Astrocyte of the spinal cord (primary cell): ENCODE results near the gene MIER2.

Experiments
- DNase-seq: peaks from one replicate; pipeline ENCODE4 v3.0.0; 2011; ENCODE audit warnings: low read depth, low spot score
- H3K4me3 ChIP-seq: 2 replicates; pipeline ENCODE4 v1.5.1; 2011; ENCODE audit warnings: low read depth, mild to moderate bottlenecking, low read length, moderate library complexity
- in situ Hi-C: cut with HindIII; loops from 2 replicates; pipeline ENCODE4 v1.10.0; 2017; ENCODE audit warnings: low sequenced_read_pairs
- TF ChIP-seq, protein P1 (sequence below): IDR thresholded peaks from 2 replicates; pipeline ENCODE4 v1.5.1; 2012; ENCODE audit warnings: low read depth, mild to moderate bottlenecking, low read length, inconsistent platforms

Gene MIER2

DNA sequence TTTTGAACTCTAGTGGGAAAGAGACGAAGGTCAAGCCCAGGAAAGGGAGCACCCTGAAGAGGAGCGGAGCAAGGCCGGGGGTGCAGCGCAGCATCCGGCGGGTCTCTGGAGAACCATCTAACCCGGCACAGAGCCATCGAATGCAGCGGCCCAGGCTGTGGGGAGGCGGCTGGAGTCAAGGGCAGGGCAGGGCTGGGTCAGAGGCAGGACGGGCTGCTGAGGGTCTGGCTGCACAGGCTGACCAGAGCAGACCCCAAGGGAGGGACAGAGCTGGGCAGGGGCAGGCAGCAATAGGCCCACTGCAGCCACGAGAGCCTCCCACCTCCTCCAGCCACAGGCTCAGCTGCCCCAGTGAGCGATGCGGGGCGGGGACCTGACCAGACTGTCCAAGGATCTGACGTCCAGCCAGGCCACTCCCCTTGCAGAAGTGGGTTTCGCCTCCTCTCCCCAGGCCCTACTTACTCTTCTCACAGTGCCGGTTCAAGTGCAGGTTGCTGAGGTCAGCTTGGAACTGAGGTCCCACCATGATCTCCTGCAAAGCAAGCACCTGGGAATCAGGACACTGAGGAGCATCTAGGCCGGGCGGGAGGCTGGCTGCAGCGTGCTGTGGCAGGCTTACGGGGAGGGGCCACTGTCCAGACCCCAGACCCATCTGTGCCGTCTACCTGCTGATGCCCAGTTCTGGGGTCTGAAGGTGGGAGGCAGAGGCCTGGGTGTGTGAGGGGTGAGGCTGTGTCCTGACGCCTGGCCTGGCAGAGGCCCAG, 19.2 kb downstream of the MIER2 start:
- DNase-seq, result no peak
- in situ Hi-C loops, result no loop called here
- no peak overlapping the region for H3K4me3 ChIP-seq
- TF ChIP-seq, protein P1, sequence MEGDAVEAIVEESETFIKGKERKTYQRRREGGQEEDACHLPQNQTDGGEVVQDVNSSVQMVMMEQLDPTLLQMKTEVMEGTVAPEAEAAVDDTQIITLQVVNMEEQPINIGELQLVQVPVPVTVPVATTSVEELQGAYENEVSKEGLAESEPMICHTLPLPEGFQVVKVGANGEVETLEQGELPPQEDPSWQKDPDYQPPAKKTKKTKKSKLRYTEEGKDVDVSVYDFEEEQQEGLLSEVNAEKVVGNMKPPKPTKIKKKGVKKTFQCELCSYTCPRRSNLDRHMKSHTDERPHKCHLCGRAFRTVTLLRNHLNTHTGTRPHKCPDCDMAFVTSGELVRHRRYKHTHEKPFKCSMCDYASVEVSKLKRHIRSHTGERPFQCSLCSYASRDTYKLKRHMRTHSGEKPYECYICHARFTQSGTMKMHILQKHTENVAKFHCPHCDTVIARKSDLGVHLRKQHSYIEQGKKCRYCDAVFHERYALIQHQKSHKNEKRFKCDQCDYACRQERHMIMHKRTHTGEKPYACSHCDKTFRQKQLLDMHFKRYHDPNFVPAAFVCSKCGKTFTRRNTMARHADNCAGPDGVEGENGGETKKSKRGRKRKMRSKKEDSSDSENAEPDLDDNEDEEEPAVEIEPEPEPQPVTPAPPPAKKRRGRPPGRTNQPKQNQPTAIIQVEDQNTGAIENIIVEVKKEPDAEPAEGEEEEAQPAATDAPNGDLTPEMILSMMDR, result no peak

GRCh38 chr19:324716-325115, 19.9 kb downstream of the MIER2 start:
- no peak overlapping the region for H3K4me3 ChIP-seq
- in situ Hi-C loops, result no loop called here
- DNase-seq, result no peak
- TF ChIP-seq, protein P1, result no peak

GRCh38 chr19:322616-323015, 22.0 kb downstream of the MIER2 start:
- H3K4me3 ChIP-seq, result no peak overlapping the region
- TF ChIP-seq, protein P1, result no peak
- DNase-seq, result no peak
- in situ Hi-C loops, result no loop called here

GRCh38 chr19:318509-318774, 26.2 kb downstream of the MIER2 start:
- in situ Hi-C loops, result no loop called here
- TF ChIP-seq, protein P1, result no peak
- H3K4me3 ChIP-seq, result no peak overlapping the region
- no peak for DNase-seq

DNA sequence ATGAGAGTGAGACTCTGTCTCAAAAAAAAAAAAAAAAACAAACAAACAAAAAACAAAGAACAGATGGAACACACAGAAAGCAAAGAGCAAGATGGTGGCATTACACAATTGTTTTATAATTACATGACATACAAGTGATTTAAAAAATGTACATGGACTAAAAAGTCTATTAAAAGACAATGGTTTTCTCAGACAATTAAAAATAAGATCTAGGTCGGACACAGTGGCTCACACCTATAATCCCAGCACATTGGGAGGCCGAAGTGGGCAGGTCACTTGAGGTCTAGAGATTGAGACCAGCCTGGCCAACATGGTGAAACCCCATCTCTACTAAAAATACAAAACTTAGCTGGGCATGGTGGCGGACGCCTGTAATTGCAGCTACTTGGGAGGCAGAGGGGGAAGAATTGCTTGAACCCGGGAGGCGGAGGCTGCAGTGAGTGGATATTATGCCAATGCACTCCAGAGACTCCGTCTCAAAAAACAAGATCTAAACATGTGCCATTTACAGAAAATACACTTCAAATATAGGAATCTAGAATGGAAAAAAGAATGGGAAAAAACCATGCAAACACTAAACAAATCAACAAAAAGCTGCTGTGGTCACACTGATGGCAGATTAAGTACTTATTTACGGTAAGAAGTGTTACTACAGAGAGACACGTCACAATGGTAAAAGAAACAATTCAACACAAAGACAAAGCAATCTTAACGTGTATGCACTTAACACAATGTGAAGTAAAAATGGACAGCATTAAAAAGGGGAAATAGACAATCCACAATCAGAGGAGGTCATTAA, 26.7 kb downstream of the MIER2 start:
- in situ Hi-C loops, result no loop called here
- DNase-seq, result no peak
- H3K4me3 ChIP-seq, result no peak overlapping the region
- TF ChIP-seq, protein P1, result no peak

GRCh38 chr19:315811-316210, 28.8 kb downstream of the MIER2 start:
- TF ChIP-seq, protein P1, result no peak
- no peak overlapping the region for H3K4me3 ChIP-seq
- DNase-seq, result no peak
- in situ Hi-C loops, result no loop called here
